Fibroblast of skin of scalp (primary cell): ENCODE measurements around the gene ART5. TPM values are rescaled to one million over a fixed set of nuclear protein-coding genes. Genes with fewer than 3 reads are reported as not detected.

Source experiments
- DNase-seq: peaks from one replicate; pipeline ENCODE4 v3.0.0-alpha.2; 2013
- polyA plus RNA-seq, 2 experiments: library from polyadenylated mRNA; unstranded; fragments of 120-200 nt; gene quantifications; one replicate each; pipeline ENCODE4 v1.2.1, GENCODE V29; 2013; ENCODE audit not compliant: insufficient read length in 2 of 2

Gene ART5, protein sequence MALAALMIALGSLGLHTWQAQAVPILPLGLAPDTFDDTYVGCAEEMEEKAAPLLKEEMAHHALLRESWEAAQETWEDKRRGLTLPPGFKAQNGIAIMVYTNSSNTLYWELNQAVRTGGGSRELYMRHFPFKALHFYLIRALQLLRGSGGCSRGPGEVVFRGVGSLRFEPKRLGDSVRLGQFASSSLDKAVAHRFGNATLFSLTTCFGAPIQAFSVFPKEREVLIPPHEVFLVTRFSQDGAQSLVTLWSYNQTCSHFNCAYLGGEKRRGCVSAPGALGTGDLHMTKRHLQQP
- 0.10 TPM for polyA plus RNA-seq (2013, experiment 1 of 2; ENCODE audit: insufficient read length)
- 0.21 TPM for polyA plus RNA-seq (2013, experiment 2 of 2; ENCODE audit: insufficient read length)

DNA sequence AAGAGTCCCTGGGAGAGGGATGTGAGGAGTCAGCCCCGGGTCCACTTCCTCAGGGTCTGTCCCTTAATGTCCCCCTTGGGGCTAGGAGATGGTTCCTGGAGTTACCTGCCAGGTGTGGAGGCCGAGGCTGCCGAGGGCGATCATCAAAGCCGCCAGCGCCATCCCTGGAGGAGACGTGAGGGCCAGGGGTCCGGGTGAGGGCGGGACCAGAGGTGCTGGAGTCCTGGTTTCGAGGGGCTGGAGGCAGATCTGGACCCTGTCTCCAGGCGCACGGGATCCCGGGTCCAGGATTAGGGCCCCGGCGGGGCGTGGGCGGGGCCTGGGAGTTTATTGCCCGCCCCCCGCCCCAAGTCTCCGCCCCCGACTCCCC lies at the start of gene ART5:
ART5 (minus strand) TSS at position 292 of the 370 bp plus-strand sequence; CDS start at position 162, 130 bp downstream.
- DNase-seq, result no peak

DNA sequence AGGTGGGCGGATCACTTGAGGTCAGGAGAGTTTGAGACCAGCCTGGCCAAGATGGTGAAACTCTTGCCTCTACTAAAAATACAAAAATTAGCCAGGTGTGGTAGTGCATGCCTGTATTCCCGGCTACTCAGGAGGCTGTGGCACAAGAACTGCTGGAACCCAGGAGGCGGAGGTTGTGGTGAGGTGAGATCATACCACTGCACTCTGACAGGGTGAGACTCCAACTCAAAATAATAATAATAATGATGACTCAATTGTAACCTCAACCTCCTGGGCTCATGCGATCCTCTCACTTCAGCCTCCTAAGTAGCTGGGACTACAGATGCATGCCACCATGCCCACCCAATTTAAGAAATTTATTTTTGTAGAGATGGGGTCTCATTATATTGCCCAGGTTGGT lies 45.0 kb upstream of the ART5 start:
- peak; percentile 4 for DNase-seq

DNA sequence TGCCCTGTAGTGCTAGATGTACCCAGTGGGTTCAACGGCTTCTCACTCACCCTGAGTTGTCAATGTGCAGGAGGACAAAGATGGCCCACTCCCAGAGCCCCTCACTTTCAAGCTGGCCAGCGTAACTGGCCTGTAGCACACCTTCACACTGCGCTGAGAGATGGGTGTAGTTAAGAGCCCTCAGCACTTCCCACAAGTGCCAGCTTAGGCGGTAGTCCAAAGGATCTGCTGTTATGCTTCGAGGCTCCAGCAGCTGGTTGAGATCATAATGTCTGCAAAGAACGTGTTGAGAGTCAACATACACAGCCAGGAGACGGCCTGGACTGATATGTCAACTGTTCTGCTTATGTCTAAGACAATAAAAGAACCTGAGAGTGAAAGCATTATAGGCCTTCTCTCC lies 44.1 kb upstream of the ART5 start:
- no peak for DNase-seq

DNA sequence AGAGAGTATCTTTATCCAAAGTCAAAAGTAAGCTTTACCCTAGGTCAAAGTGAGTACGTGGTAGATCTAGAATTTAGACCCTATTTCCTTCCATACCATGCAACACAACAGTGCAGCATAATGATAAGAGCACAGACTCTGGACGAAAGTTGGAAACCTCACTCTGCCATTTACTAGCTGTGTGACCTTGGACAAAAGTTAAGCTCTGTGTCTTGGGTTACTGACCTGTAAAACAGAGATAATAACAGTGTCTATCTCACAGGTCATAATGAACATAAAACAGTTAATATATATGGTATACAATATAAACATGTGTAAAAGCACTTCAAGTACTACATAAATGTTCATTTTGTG lies 43.0 kb upstream of the ART5 start:
- DNase-seq, result no peak

DNA sequence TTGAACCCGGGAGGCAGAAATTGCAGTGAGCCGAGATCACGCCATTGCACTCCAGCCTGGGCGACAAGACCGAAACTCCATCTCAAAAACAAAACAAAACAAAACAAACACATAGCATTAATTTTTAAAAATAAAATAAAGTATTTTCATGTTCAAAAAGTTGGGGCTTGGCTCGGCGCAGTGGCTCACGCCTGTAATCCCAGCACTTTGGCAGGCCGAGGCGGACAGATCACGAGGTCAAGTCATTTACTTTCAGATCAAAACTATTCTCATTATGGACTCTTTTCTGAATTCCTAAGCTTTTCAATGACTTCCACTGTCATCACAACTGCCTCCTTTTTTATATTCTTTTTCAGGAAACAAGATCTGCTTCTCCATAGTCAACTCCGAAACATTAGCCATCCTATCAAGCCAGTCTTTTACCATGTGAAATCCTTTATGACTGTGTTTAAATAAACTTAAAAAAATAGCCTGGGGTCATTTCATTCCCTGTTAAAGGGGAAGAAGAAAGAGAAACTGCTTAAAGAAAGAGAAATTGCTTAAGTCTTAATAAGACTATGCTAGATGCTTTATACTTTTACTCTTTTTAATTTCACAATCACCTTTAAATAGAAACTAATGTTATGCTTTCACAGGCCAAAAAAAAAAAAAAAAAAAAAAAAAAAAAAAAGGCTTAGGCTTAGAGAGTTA lies 42.5 kb upstream of the ART5 start:
- DNase-seq, result no peak

DNA sequence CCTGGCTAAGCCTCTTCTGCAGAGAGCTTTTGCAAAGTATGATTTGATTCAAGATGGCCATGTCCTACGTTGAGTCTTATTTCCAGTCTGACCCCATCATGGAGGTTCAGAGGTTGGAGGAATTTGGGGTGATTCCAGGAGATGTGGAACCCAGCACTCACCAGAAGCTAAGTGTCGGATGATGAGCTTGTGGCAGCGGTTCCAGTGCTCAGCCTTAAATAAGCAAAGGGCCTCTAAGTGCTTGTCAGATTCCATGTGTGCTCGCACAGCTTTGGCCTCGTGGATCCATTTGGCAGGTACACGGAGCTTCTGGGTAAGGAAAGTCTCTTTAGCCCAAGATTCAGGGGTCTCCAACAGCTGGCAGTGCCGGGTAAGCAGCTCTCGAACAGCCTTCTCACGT lies 41.2 kb upstream of the ART5 start:
- DNase-seq, result no peak

DNA sequence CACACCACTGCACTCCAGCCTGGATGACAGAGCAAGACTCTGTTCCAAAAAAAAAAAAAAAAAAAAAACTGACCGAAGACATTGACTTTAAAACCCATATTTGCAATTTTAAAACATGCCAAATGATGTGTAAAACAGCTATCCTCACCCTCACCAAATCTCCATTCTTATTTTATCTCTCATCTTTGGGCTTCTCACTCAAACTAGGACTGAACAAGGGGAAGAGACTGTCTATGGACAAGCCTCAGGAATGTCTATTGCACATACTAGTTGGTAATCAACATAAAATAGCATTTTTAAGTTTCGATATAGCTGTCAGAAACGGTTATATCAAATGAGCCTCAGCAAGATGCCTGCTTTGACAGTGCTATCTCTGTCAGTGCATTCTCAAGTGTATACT lies 37.3 kb upstream of the ART5 start:
- no peak for DNase-seq

DNA sequence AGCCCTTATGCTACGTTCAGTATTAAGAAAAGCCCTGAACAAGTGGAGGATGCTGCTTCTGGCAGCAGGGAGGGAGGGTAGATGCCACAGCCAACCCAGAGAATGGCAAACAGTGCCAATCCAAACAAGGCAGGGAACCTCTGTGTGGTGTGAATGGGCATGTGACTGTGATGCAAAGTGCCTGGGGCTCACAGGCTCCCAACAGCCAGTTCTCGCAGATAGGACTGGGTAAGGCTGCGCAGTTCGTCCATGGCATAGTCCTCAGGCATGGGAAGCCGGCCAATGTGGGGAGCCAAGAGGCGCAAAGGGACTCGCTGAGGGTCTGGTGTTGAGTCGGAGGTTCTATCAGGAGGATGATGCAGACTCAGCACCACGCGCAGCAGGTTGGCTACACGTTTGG lies 34.2 kb upstream of the ART5 start:
- no peak for DNase-seq

DNA sequence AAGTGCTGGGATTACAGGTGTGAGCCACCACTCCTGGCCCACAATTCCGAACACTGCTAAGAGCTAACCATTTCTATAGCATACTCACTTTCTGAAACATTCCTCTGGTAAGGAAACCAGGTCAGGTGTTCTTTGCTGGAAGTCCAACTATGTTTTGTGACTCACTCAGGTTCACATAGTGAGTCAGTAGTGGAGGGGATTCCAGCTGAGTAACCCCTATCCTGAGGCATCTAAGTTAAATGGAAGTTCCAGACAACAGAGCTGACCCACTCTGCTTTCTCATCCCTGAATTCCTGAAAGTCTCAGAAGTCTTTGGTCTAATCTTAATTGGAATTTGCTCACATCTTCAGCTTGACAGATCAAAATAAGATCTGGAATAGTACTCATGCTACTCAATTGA lies 32.4 kb upstream of the ART5 start:
- DNase-seq, result peak; percentile 12

DNA sequence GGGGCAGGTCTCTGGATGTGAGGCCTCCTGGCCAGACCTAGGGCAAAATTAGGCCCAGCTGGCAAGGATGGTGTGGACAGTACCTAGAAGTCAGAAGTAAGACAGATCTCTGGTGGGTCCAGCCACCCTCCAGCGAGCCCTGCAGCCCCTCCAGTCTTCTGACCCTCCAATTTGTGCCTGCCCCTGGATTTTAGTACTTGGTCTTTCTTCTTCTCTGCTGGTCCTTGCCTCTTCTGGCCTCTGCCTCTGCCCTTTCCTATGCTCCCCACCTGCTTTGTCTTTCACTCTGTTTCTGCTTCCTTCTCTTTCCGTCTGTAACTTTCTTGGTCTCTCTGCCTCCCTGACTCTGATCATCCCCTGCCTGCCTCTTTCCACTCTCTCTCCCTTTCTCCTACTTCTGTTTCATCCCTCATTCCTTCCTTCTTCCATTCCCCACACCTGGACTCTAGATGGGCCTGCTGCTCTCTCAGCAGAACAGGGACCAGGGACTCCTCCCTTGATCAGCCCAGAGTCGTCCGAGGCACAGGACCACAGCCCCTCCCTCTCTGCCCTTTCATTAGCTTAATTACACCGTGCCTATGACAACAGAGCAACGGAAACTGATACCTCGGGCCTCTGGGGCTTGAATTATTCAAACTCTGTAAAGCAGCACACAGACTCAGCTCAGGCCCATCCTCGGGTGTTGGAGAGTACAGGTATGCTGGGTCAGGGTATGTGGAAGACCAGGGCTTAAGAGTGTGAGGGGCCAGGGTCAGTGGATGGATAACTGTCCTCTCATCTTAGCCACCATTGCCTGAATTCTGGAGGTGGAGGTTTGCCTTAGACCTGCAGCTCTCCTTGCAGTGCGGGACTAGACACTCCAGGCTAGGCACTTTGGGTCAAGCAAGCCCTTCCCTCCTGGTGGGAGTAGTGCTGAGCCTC lies 29.8 kb upstream of the ART5 start, which contains the start of gene CHRNA10:
CHRNA10 (minus strand) TSS at position 51 of the 921 bp plus-strand sequence. CDS start 72 bp downstream, outside the sequence.
- DNase-seq, result no peak

DNA sequence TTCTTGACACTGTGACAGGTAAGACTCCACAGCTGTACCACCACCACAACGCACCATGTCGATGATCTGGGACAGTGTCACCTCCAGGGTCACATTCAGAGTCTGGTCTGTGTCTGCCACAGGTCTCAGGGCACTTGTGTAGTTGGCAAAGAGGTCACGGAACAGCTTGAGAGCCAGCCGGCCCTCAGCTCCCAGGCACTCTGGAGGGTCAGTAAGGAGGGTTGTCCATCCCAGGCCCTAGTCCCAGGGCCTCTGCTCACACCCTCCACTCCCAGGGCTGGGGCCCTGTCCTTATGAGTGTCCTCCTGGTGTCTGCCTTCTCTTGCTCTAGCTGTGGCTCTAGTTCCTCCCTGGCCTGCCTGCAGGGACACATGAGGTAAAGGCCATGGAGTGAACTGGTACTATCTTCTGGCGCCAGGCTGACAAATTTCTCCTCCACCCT lies 28.0 kb upstream of the ART5 start:
- DNase-seq, result no peak

DNA sequence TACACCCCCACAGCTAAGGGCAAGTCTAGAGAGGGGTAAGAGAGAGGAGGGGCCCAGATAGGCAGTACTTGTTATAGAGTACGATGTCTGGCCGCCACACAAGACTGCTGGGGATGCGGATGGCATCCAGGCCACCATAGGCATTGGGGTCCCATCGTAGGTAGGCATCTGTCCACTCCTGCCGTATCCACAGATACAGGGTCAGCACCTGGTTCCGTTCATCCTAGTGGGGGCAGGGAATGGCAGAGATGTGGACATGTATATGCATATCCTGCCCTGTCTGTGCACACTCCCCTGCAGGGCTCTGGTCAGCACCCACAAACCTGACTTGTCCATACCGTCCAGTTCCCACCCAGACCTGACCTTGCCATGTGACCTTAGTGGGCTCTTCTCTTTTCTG lies 27.3 kb upstream of the ART5 start:
- DNase-seq, result no peak

DNA sequence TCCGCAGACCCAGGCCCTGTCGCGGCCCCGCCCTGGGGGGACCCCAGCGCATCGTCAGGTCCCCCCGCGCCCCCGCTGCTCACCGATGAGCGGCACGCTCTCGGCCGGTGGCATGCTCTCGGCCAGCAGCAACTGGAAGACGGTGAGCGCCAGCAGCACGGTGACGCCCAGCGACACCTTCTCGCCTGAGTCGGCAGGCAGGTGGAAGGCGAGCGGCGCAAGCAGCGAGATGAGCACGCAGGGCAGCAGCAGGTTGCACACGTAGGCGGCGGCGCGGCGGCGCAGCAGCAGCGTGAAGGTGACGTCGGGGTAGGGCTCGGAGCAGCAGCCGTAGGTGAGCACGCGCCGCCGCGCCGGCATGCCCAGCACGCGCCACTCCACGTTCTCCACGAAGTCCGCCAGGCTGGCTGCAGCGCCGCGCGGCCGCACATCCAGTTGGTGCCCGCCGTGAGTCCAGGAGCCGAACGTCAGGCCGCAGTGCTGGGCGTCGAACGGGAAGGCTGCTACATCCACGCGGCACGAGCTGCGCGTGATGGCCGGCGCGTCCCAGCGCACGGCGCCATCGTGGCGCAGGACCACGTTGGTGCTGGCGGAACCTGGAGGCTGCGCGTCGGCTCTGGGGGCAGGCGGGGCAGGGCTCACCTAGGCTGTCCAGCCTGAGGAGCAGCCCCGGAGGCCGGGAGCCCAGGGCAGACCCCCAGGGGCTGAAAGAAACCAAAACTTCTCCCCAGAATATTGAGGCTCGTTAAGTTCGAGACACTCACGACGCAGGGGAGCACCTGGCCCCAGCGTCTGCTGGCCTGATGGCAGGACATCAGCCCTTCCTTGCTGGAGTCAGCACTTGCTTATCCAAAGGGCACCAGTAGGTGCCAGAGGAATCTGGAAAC lies 25.6 kb upstream of the ART5 start:
- no peak for DNase-seq

DNA sequence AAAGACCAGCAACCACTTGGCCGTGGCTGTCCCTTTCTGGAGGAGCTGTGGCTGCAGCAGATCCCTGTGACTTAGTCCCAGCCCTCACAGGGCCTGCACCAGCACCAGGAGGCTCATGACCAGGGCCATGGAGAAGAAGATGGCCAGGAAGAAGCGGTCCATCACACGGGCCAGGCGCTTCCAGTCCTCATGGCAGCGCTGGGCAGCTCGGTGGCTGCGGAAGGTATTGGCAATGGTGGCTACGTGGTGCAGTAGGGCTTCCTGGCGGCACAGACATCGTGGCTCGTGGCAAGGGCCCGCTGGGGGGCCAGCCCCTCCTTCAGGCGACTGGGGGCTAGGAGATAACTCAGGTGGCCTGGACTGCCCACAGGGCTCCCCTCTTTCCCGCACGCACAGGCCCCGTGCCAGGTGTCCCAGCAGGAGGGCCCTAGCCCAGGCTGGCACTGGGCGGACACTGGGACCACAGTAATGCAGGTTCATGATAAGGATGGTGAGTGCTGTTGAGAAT lies 24.3 kb upstream of the ART5 start:
- no peak for DNase-seq

DNA sequence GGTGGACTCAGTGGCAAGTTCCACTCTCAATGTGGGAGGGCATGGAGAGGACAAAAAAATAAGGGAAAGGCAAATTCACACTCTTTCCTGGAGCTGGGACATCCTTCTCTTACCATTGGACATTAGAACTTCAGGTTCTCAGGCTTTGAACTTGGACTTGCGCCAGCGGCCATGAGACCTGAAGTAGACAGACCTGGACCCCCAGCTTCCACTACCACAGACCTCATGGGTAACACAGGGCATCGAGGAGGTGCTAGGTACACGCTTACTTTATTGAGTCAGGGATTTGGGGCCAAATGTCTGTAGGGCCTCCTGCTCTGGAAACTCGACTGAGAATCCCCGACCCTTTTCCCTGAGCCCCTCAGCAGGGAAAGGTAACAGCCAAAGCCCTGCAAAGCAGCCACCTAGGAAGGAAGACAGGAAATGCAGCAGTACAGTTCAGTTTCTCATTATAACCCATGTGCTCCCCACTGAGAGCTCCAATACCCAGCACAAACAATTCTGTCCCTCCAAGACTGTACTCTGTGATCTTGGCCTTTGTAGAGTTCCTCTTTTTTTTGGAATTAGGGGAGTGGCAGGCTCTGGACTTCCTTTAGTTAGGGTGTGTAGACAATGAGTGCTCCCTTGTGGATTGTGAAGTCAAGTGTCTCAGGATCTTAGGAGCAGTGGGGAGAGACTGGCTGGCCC lies 23.7 kb upstream of the ART5 start:
- no peak for DNase-seq

DNA sequence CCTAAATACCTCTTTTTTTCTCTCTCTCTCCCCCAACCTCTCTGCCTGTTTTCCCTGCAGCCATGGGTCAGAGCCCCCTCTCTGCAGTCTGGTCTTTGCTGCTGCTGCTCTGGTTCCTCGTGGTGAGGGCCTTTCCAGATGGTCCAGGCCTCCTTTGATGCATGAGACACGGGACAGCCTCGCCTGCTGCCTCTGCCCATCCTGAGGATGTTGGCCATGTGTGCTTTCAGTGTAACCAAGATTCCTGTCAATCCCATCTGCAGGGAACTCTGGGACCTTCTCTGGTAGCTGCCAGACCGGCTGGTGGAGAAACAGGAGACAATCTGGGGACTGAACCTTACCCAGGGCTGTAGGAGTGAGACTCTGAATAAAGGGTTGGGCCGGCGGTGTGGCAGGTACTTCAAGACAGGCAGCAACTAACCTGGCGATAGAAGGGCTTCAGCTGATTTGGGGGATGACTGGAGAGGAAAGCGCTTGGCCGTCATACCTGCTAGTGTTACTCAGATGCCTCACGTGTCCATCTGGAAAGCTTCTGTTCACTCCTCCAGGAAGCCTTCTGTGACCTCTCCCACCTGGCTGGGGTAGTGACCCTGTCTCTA lies 22.3 kb upstream of the ART5 start:
- DNase-seq, result no peak

DNA sequence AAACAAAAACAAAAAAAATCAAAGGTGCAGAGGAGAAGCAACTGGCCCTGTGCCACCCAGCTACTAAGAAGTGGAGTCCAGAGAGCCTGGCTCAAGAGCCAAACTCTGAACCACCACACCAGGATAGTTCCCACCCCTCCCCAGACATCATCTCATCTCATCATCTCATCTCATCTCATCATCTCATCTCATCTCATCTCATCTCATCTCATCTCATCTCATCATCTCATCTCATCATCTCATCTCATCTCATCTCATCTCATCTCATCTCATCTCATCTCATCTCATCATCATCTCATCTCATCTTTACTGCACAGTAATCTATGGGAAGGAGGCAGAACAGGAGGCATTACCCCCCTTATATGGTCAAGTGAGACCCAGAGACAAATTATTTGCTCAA lies 21.1 kb upstream of the ART5 start:
- no peak for DNase-seq

DNA sequence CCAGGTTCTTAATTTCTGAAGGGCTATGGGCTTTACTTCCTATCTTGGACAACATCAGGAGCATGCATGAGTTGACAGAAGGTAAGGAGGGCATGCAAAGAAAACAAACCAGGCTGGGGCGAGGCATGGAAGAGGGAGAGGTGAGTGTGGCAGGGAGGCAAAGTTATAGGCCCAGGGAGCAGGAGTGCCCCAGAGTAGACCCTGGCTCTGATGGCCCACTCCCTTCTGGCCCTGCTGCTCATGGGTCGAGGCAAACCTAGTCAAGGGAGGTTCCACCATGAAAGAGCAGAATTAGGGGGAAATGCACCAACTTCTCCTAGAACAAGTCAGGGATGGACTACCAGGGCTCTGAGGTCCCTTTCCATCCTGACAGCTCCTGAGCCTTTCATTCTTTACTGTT lies 19.2 kb upstream of the ART5 start:
- no peak for DNase-seq

DNA sequence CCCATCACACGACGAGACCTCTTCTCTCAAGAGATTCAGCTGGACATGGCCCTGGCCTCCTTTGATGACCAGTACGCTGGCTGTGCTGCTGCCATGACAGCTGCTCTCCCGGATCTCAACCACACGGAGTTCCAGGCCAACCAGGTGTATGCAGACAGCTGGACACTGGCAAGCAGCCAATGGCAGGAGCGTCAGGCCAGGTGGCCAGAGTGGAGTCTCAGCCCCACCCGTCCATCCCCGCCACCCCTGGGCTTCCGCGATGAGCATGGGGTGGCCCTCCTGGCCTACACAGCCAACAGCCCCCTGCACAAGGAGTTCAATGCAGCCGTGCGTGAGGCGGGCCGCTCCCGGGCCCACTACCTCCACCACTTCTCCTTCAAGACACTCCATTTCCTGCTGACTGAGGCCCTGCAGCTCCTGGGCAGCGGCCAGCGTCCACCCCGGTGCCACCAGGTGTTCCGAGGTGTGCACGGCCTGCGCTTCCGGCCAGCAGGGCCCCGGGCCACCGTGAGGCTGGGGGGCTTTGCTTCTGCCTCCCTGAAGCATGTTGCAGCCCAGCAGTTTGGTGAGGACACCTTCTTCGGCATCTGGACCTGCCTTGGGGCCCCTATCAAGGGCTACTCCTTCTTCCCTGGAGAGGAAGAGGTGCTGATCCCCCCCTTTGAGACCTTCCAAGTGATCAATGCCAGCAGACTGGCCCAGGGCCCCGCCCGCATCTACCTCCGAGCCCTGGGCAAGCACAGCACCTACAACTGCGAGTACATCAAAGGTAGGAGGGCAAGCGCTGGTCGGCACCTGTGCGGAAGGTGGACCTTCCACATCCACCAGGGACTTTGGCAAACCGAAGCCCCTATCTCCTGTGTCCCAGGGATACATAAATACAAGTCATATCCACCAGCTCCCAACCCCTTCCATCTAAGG lies 18.1 kb upstream of the ART5 start:
- no peak for DNase-seq

DNA sequence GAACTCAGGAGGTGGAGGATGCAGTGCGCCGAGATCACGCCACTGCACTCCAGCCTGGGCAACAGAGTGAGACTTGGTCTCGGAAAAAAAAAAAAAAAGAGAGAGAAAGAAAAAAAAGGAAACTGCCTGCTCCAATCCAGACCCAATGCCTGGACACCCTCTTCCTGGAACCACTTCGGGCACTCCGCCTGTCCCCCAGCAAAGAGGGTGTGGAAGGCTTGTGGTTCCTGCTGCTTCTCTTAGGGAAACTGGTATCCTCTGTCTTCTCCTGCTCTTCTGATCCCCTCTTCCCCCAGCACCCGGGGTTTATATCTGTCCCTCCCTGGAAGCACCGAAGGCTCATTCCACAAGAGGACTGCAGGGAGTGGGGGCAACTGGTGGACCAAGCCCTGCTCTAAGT lies 16.5 kb upstream of the ART5 start:
- DNase-seq, result no peak
